NCI-H146 treated with DMSO at 0.1 percent for 48 hours (cell line): ENCODE measurements around the gene CDK13.

ENCODE experiments used
- DNase-seq: peaks from one replicate; lab custom pipeline; 2025; ENCODE audit not compliant: unreplicated experiment; lab: John Stamatoyannopoulos, UW

Gene CDK13

DNA sequence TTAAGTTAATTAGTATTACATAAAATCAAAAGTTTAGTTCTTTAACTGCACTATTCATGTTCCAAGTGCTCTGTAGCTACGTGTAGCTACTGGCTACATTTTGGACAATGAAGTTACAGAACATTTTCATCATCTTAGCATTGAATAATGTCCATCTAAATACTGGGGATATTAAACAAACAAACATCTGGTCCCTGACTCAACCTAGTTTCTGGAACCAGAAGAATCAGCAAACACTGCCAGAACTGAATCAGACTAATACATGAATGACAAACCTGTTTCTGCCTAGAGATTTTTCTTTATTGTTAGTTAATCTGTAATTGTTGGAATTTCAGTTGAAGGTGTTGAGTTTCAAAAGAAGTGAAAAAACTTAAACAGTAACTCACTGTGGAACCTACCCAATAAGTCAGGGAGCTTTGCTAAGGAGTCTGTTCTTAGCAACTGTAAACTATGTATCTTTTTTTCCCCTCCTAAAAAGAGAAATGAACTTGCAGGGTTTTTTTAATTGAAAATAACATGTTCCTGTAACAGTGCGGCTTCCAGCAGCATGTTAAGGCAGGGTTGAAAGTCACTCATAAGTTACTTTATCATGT lies 58.3 kb downstream of the CDK13 start:
- DNase-seq: no peak

DNA sequence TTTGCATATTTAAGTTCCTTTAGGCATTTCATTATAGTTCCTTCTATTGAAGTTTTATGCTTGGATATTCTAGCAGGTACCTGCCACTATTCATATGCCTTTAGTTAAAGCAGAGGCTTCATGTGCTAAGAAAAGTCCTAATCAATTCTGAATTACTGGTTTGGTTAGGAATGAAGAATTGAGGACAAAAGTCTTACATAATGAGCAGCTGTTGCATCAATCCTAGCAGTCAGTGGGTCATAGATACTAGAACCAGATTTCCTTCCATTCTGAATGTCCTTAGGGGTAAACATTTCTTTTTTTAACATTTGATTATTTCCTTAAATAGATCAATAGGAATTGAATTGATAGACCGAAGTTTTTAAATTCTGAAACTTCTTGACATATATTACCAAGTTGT lies 59.2 kb downstream of the CDK13 start:
- DNase-seq: no peak

- no peak for DNase-seq
These were observed 64.3 kb downstream of the CDK13 start for GRCh38 chr7:40014376-40014775.

DNA sequence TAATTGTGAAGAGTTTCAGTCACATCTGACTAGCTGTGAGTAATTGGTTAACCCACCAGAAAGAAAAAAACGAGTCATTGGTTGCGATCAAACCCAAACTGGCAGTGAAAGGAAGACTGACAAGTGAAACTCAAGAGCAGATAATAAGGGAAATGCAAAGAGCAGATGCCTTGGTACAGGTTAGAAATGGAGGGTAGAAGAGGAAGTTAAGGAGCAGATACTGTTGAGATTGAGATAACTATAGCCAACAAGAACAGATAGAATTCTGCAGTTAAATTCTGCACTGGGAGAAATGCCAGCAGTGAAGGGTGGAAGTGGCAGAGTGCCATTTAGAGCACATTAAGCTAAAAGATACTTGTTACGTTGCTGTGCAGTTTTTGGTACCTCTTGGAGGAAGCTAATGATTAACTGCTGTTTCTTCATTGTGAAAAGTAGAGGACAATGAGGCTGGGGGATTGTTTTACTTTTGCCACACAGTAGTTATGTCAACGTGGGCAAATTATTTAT lies 65.8 kb downstream of the CDK13 start:
- DNase-seq: no peak

GRCh38 chr7:40019558-40019957 lies 69.5 kb downstream of the CDK13 start:
- DNase-seq: no peak

- DNase-seq: no peak
These were observed 74.0 kb downstream of the CDK13 start for GRCh38 chr7:40024048-40024447.

GRCh38 chr7:40024841-40025240 lies 74.8 kb downstream of the CDK13 start:
- no peak for DNase-seq

- DNase-seq: no peak
These were observed 77.5 kb downstream of the CDK13 start for GRCh38 chr7:40027545-40027944.

- DNase-seq: no peak
These were observed 83.8 kb downstream of the CDK13 start for GRCh38 chr7:40033826-40034225.

- no peak for DNase-seq
These were observed 91.4 kb downstream of the CDK13 start for GRCh38 chr7:40041456-40041855.

DNA sequence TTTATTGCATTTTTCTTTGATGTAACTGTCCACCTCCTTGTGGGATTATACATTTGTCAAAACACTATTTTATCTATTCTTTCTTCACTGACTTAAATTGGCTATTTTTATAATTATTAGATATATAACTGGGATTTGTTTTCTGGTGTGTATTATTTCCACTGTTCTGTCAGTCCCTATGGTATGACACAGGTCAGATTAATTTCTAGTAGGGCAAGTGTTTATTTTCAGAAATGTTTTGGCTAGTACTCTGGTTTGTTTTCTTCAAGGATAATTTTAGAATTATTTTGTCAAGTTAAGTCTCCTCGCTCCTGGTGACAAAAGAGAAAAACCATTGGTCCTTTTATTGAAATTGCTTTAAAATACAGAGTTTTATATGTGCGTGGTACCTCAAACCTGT lies 93.1 kb downstream of the CDK13 start:
- no peak for DNase-seq

GRCh38 chr7:40047661-40048060 lies 97.6 kb downstream of the CDK13 start:
- DNase-seq: no peak

- DNase-seq: no peak
These were observed 107.2 kb downstream of the CDK13 start for GRCh38 chr7:40057292-40057691.

GRCh38 chr7:40058026-40058425 lies 108.0 kb downstream of the CDK13 start:
- no peak for DNase-seq

GRCh38 chr7:40058636-40059035 lies 108.6 kb downstream of the CDK13 start:
- no peak for DNase-seq

GRCh38 chr7:40059057-40059456 lies 109.0 kb downstream of the CDK13 start:
- DNase-seq: no peak

DNA sequence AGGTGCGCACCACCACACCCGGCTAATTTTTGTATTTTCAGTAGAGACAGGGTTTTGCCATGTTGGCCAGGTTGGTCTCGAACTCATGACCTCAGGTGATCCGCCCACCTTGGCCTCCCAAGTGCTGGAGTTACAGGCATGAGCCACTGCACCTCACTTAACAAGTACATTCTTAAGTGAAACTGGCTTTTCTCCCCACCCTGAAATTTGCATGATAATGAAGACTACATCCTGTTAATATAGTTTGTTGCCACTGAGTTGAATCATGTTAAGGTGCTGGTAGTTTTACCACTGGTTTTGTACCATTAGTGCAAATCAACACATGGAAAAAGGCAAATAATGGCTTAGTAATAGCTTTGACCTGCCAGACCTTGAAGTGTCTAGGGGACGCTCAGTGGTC lies 122.2 kb downstream of the CDK13 start:
- DNase-seq: no peak

- DNase-seq: no peak
These were observed 123.2 kb downstream of the CDK13 start for GRCh38 chr7:40073239-40073638.

GRCh38 chr7:40077849-40078248 lies 127.8 kb downstream of the CDK13 start:
- no peak for DNase-seq

DNA sequence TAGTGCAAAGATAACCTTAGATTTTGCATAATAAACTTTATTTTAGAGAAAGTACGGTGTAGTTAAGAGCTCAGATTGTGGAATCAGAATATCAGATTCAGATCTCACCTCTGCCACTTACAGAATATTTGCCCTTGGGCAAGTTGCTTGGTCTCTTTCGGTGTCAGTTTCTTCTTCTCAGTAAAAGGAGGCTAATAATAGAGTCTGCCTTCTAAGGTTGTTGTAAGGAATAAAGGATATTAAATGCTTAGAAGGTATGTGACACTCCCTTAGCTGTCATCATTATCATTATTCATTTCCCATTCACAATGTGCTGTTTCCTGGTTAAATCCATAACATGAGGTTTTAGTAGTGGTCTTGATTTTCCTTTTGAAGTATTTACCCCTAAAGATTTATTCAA lies 142.1 kb downstream of the CDK13 start:
- DNase-seq: no peak

- no peak for DNase-seq
These were observed 143.7 kb downstream of the CDK13 start for GRCh38 chr7:40093631-40094350.

- DNase-seq: no peak
These were observed 145.2 kb downstream of the CDK13 start for GRCh38 chr7:40095230-40095629.
